Testis (tissue), 2 donors: ENCODE data around the gene ZSWIM6.

Source experiments
- POLR2A ChIP-seq: fragments of 450-650 bp; IDR thresholded peaks from one replicate; pipeline ENCODE4 v1.6.1; 2017; ENCODE audit warnings: antibody characterized with exemption, mild to moderate bottlenecking, moderate library complexity
- TF ChIP-seq, protein P1 (sequence below), 3 experiments: fragments of 450-650 bp in 2 of 3; fragments of 200-600 bp in 1 of 3; sonication (generic) in 1 of 3; IDR thresholded peaks; one replicate each; pipeline ENCODE4 v1.5.1; 2016 to 2019; ENCODE audit warnings: antibody characterized with exemption in 3 of 3, mild to moderate bottlenecking in 2 of 3, moderate library complexity in 1 of 3

DNA sequence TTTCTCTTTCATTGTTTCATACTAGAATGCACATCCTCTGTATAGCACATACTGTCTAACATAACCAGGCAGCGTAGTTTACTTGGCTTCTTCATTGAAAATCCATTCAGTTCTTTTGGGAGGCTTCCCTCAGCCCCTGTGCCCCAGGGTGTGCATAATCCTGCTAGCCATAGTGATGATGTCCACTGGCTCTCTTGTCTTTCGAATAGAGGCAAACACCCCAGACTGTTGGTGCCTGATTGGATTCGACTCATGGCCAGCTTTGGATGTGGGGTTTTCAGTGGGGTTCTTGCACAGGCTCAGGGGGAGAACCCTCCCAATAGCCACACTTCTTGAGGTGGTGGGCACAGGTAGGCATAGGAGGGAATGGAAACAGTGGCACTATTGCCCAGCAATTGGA, 53.6 kb downstream of the ZSWIM6 start:
- TF ChIP-seq, protein P1, sequence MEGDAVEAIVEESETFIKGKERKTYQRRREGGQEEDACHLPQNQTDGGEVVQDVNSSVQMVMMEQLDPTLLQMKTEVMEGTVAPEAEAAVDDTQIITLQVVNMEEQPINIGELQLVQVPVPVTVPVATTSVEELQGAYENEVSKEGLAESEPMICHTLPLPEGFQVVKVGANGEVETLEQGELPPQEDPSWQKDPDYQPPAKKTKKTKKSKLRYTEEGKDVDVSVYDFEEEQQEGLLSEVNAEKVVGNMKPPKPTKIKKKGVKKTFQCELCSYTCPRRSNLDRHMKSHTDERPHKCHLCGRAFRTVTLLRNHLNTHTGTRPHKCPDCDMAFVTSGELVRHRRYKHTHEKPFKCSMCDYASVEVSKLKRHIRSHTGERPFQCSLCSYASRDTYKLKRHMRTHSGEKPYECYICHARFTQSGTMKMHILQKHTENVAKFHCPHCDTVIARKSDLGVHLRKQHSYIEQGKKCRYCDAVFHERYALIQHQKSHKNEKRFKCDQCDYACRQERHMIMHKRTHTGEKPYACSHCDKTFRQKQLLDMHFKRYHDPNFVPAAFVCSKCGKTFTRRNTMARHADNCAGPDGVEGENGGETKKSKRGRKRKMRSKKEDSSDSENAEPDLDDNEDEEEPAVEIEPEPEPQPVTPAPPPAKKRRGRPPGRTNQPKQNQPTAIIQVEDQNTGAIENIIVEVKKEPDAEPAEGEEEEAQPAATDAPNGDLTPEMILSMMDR (IDR thresholded peaks at IDR 0.05) = no peak
- TF ChIP-seq POLR2A = no peak
